Measurements from ENCODE around the gene LEPROT.

GRCh38 chr1:65471213-65471833, 50.9 kb downstream of the LEPROT start:
- TF ChIP-seq CTCF (IDR thresholded peaks at IDR 0.05) = no peak
- no peak for TF ChIP-seq EP300 (IDR thresholded peaks at IDR 0.05)
- TF ChIP-seq POLR2A (IDR thresholded peaks at IDR 0.05) = no peak

Measured in ovary (tissue), 3 donors.